Osteoblast (primary cell): ENCODE measurements around the gene HMGCS1. TPM values are rescaled to one million over a fixed set of nuclear protein-coding genes. Genes with fewer than 3 reads are reported as not detected.

Experiments used
- DNase-seq: peaks from one replicate; pipeline ENCODE4 v3.0.0; 2011; ENCODE audit warnings: low spot score, mixed read lengths; ENCODE audit not compliant: insufficient read length; ENCODE audit errors: missing footprints
- H2AFZ ChIP-seq: 2 replicates; pipeline ENCODE4 v1.6.0; 2011; ENCODE audit warnings: mild to moderate bottlenecking, low read length
- H3K27ac ChIP-seq: 2 replicates; pipeline ENCODE4 v1.5.1; 2011; ENCODE audit warnings: mild to moderate bottlenecking, low read depth, low read length, moderate library complexity
- H3K27me3 ChIP-seq: 2 replicates; pipeline ENCODE4 v1.6.0; 2012; ENCODE audit warnings: mild to moderate bottlenecking, control low read depth, inconsistent platforms, low read length, moderate library complexity; ENCODE audit not compliant: insufficient read depth
- H3K36me3 ChIP-seq: 2 replicates; pipeline ENCODE4 v1.5.1; 2011; ENCODE audit warnings: mild to moderate bottlenecking, low read length, control low read depth, moderate library complexity; ENCODE audit not compliant: insufficient read depth
- H3K4me1 ChIP-seq: 2 replicates; pipeline ENCODE4 v1.5.1; 2011; ENCODE audit warnings: mild to moderate bottlenecking, low read length, control low read depth, moderate library complexity; ENCODE audit not compliant: insufficient read depth
- H3K4me2 ChIP-seq: 2 replicates; pipeline ENCODE4 v1.6.0; 2011; ENCODE audit warnings: mild to moderate bottlenecking, low read length; ENCODE audit not compliant: insufficient read depth
- H3K4me3 ChIP-seq: fragments of 200-600 bp; sonication (generic); 3 replicates; pipeline ENCODE4 v1.5.1; 2012; ENCODE audit warnings: mild to moderate bottlenecking, low read length, inconsistent platforms; ENCODE audit not compliant: insufficient read depth
- H3K79me2 ChIP-seq: 2 replicates; pipeline ENCODE4 v1.6.0; 2012; ENCODE audit warnings: mild to moderate bottlenecking, low read length, control low read depth, inconsistent platforms; ENCODE audit not compliant: insufficient read depth
- H3K9me3 ChIP-seq: 2 replicates; pipeline ENCODE4 v1.5.1; 2011; ENCODE audit warnings: low read depth, low read length, control low read depth
- H4K20me1 ChIP-seq: 2 replicates; pipeline ENCODE4 v1.6.0; 2012; ENCODE audit warnings: mild to moderate bottlenecking, low read length, control low read depth; ENCODE audit not compliant: insufficient read depth
- total RNA-seq: library from RNA; depleted of rRNA; stranded (reverse); fragments of >200 nt; gene quantifications from 2 replicates; pipeline ENCODE4 v1.2.3, GENCODE V29; 2012
- TF ChIP-seq, protein P1 (sequence below): IDR thresholded peaks from 2 replicates; pipeline ENCODE4 v1.5.1; 2011; ENCODE audit warnings: mild to moderate bottlenecking, low read depth, low read length, moderate library complexity; ENCODE audit errors: extremely low read depth

The HMGCS1 gene
- total RNA-seq, 1 donor: 222 TPM

DNA sequence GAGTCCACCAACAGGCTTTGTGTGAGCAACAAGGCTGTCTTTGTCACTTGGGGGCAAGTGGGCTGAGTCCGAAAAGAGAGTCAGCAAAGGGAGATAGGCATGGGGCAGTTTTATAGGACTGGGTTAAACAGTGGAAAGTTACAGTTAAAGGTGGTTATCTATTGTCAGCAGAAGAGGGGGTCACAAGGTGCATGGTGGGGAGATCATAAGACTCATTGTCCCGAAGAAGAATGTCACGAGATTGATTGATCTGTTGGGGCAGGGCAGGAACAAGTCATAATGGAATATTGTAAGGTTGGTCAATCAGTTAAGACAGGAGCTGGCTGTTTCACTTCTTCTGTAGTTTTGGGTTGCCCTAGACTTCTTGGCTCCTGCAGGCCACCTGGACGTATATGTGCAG is 7.6 kb upstream of the HMGCS1 start:
- no peaks in the 10 kb centered on the region for H3K79me2 ChIP-seq
- no peak overlapping the region for H2AFZ ChIP-seq
- H3K36me3 ChIP-seq: no peaks in the 10 kb centered on the region
- H3K27ac ChIP-seq: no peak overlapping the region
- H3K9me3 ChIP-seq: no peaks in the 10 kb centered on the region
- no peak for DNase-seq
- H3K4me3 ChIP-seq: no peak overlapping the region
- H3K27me3 ChIP-seq: no peaks in the 10 kb centered on the region
- no peaks in the 10 kb centered on the region for H3K4me1 ChIP-seq
- H4K20me1 ChIP-seq: no peaks in the 10 kb centered on the region
- TF ChIP-seq, protein P1, sequence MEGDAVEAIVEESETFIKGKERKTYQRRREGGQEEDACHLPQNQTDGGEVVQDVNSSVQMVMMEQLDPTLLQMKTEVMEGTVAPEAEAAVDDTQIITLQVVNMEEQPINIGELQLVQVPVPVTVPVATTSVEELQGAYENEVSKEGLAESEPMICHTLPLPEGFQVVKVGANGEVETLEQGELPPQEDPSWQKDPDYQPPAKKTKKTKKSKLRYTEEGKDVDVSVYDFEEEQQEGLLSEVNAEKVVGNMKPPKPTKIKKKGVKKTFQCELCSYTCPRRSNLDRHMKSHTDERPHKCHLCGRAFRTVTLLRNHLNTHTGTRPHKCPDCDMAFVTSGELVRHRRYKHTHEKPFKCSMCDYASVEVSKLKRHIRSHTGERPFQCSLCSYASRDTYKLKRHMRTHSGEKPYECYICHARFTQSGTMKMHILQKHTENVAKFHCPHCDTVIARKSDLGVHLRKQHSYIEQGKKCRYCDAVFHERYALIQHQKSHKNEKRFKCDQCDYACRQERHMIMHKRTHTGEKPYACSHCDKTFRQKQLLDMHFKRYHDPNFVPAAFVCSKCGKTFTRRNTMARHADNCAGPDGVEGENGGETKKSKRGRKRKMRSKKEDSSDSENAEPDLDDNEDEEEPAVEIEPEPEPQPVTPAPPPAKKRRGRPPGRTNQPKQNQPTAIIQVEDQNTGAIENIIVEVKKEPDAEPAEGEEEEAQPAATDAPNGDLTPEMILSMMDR: no peak
- no peak overlapping the region for H3K4me2 ChIP-seq

DNA sequence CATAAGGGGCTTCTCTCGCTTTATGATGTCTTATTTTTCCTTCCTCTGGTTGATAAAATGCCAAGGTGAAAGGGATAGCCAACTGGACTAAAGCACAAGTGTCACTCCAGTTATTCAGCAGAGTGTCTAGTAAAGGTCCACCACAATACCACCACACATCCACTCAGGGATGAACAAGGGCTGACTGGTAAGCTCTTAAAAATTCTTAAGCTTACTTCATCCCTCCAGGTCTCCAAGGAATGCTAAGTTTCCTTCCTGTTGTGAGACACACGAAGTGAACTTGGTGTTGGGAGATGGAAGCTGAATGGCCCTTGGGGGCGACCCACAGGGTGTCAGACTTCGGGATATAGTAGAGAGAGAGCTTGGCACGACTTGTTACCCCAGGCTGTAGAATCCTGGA is 3.2 kb upstream of the HMGCS1 start:
- no peak overlapping the region for H3K27ac ChIP-seq
- H3K79me2 ChIP-seq: peaks cover 17% of the 10 kb centered on the region
- H3K4me3 ChIP-seq: no peak overlapping the region
- TF ChIP-seq, protein P1: no peak
- H3K27me3 ChIP-seq: no peaks in the 10 kb centered on the region
- no peak for DNase-seq
- H4K20me1 ChIP-seq: peaks cover 4% of the 10 kb centered on the region
- H2AFZ ChIP-seq: no peak overlapping the region
- H3K9me3 ChIP-seq: no peaks in the 10 kb centered on the region
- peaks cover 12% of the 10 kb centered on the region for H3K4me1 ChIP-seq
- no peak overlapping the region for H3K4me2 ChIP-seq
- H3K36me3 ChIP-seq: no peaks in the 10 kb centered on the region

DNA sequence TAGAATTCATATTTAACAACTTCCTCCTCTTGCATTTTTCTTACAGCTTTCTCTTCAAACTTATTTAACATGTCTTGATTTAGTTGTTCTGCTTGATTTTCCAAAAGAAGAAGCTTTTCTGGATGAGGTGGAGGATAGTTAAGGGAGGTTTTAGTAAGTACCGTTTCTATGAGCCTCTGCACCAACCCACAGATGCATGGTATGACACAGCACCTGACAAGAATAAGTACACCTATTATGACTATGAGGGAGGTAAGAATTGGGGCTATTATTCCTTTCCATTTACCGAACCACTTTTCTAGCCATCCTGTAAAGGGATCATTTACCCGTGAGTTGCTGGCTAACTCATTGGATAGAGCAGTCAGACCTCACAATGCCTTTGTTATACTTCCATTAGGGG is 2.5 kb upstream of the HMGCS1 start:
- TF ChIP-seq, protein P1: no peak
- Histone ChIP-seq H3K79me2 (peaks cover 24% of the 10 kb centered on the region), H3K9me3 (no peaks in the 10 kb centered on the region)

DNA sequence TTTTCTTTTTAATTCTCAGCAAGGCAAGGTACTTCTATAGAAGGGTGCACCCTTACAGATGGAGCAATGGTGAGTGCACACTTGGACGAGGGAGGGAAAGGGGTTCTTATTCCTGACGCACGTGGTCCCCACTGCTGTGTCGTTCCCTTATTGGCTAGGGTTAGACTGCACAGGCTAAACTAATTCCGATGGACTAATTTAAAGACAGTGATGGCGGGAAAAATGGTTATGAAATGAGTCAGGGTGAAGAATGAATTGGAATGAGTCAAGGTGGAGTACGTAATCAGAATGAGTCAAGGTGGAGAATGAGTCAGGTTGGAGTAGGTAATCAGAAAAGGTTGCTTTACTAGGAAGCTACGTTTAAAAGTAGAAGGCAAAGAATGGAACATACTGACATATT is 2.1 kb upstream of the HMGCS1 start:
- DNase-seq: no peak
- H3K4me3 ChIP-seq: no peak overlapping the region
- no peaks in the 10 kb centered on the region for H3K9me3 ChIP-seq
- H2AFZ ChIP-seq: no peak overlapping the region
- H3K4me1 ChIP-seq: peaks cover 12% of the 10 kb centered on the region
- no peak overlapping the region for H3K4me2 ChIP-seq
- H3K36me3 ChIP-seq: no peaks in the 10 kb centered on the region
- H3K27me3 ChIP-seq: no peaks in the 10 kb centered on the region
- H3K79me2 ChIP-seq: peaks cover 28% of the 10 kb centered on the region
- H4K20me1 ChIP-seq: peaks cover 9% of the 10 kb centered on the region
- H3K27ac ChIP-seq: no peak overlapping the region
- TF ChIP-seq, protein P1: no peak

More for the DNA sequence above, 2.5 kb upstream of the HMGCS1 start:
- Histone ChIP-seq H2AFZ (no peak overlapping the region), H3K27me3 (no peaks in the 10 kb centered on the region), H3K4me3 (no peak overlapping the region), H3K36me3 (no peaks in the 10 kb centered on the region), H3K27ac (no peak overlapping the region), H3K4me2 (no peak overlapping the region), H4K20me1 (peaks cover 6% of the 10 kb centered on the region), H3K4me1 (peaks cover 12% of the 10 kb centered on the region)
- no peak for DNase-seq
